Measurements from ENCODE around the gene SCN1A. TPM values are rescaled to one million over a fixed set of nuclear protein-coding genes. Genes with fewer than 3 reads are reported as not detected.

The SCN1A gene
- polyA plus RNA-seq, 1 experiment, result 0.28 TPM

- no peak for DNase-seq (ENCODE audit: low read depth)
- ChIA-PET CTCF (no interaction called here), POLR2A (no interaction called here)
- Histone ChIP-seq H3K27me3 (ENCODE audit: control insufficient read depth, insufficient read depth, low read length) (no peaks in the 10 kb centered on the region; the same call in 1 of the 2 replicates), H3K4me3 (ENCODE audit: low read depth, low read length) (no peak overlapping the region), H3K36me3 (ENCODE audit: control insufficient read depth, insufficient read depth, low read length) (no peaks in the 10 kb centered on the region)
- TF ChIP-seq CTCF (IDR thresholded peaks at IDR 0.05; ENCODE audit: insufficient read depth, low read depth, low read length), result no peak
Observed at GRCh38 chr2:166163775-166164174, 36.0 kb upstream of the SCN1A start.

GRCh38 chr2:166158546-166158945, 30.7 kb upstream of the SCN1A start:
- ChIA-PET POLR2A (no interaction called here), CTCF (no interaction called here)
- Histone ChIP-seq H3K27me3 (ENCODE audit: control insufficient read depth, insufficient read depth, low read length) (no peaks in the 10 kb centered on the region; the same call in 1 of the 2 replicates), H3K4me3 (ENCODE audit: low read depth, low read length) (no peak overlapping the region), H3K36me3 (ENCODE audit: control insufficient read depth, insufficient read depth, low read length) (no peaks in the 10 kb centered on the region)
- no peak for DNase-seq (ENCODE audit: low read depth)
- TF ChIP-seq CTCF (IDR thresholded peaks at IDR 0.05; ENCODE audit: insufficient read depth, low read depth, low read length), result no peak

GRCh38 chr2:166157578-166157977, 29.8 kb upstream of the SCN1A start:
- no peaks in the 10 kb centered on the region for H3K27me3 ChIP-seq (ENCODE audit: control insufficient read depth, insufficient read depth, low read length)
- CTCF ChIA-PET, result interaction anchor here (0.7 to 0.8 kb wide), 2 partner anchors 11 to 17 kb away, joined by 3 read pairs; no protein-coding TSS in a partner anchor
- POLR2A ChIA-PET, result no interaction called here
- no peak for TF ChIP-seq CTCF (IDR thresholded peaks at IDR 0.05; ENCODE audit: insufficient read depth, low read depth, low read length)
- no peak for DNase-seq (ENCODE audit: low read depth)
- H3K36me3 ChIP-seq (ENCODE audit: control insufficient read depth, insufficient read depth, low read length), result no peaks in the 10 kb centered on the region
- H3K4me3 ChIP-seq (ENCODE audit: low read depth, low read length), result no peak overlapping the region

- H3K27me3 ChIP-seq (ENCODE audit: control insufficient read depth, insufficient read depth, low read length), result no peaks in the 10 kb centered on the region
- CTCF ChIA-PET, result interaction anchor here (0.7 to 0.8 kb wide), 2 partner anchors 10 to 16 kb away, joined by 3 read pairs; no protein-coding TSS in a partner anchor
- no peak for DNase-seq (ENCODE audit: low read depth)
- POLR2A ChIA-PET, result no interaction called here
- no peak overlapping the region for H3K4me3 ChIP-seq (ENCODE audit: low read depth, low read length)
- H3K36me3 ChIP-seq (ENCODE audit: control insufficient read depth, insufficient read depth, low read length), result no peaks in the 10 kb centered on the region
- no peak for TF ChIP-seq CTCF (IDR thresholded peaks at IDR 0.05; ENCODE audit: insufficient read depth, low read depth, low read length)
Observed at GRCh38 chr2:166156985-166157490, 29.2 kb upstream of the SCN1A start.

GRCh38 chr2:166155589-166155988, 27.8 kb upstream of the SCN1A start:
- ChIA-PET POLR2A (no interaction called here), CTCF (no interaction called here)
- Histone ChIP-seq H3K27me3 (ENCODE audit: control insufficient read depth, insufficient read depth, low read length) (no peaks in the 10 kb centered on the region), H3K36me3 (ENCODE audit: control insufficient read depth, insufficient read depth, low read length) (no peaks in the 10 kb centered on the region), H3K4me3 (ENCODE audit: low read depth, low read length) (no peak overlapping the region)
- TF ChIP-seq CTCF (IDR thresholded peaks at IDR 0.05; ENCODE audit: insufficient read depth, low read depth, low read length), result no peak
- DNase-seq (ENCODE audit: low read depth), result no peak
